GM18867 (cell line): ENCODE measurements around the gene HK2.
"Not testable (repeated sequence)": the region's sequence is repeated elsewhere in the genome, so short reads cannot be mapped to it uniquely, and the experiment has no call there.

ENCODE experiments used
- ATAC-seq: cut with Tn5 transposase; IDR thresholded peaks from one replicate; pipeline ENCODE4 v1.9.1; 2021; ENCODE audit warnings: mild to moderate bottlenecking, moderate library complexity; ENCODE audit not compliant: unreplicated experiment

HK2 gene

GRCh38 chr2:74893332-74893731 lies 59.4 kb downstream of the HK2 start:
- ATAC-seq: no peak

DNA sequence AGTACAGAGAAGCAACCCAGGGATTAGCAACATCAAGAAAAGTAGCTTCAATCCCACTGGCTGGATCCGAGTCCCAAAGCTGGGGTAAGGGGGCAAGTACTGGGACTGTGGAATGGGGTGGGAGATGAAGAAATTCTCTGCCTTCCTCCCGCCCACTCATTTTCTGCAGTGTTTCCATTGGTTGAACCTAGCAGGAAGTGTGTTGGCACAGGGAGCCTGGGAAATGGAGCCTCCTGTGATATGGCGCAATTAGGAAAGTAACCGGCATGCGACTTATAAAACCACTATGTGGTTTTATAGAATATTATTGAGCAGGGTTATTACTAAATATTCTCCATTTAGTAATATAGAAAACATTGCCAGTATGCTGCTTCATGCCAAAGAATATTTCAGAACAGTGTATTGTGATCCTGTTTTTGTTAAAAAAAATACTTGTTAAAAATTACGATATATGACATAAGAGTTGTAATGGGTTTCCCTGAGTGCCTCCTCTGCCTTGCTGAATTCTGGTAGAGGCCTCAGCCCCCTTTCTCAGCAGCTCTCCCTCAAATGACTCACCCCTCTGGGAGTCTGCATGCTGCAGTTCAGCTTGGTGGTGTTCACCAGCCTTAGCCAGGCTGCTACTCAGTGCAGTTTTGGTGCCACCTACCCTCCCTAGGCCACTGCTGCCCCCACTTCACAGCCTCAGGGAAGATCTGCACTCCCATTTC lies 60.5 kb downstream of the HK2 start:
- ATAC-seq: no peak

DNA sequence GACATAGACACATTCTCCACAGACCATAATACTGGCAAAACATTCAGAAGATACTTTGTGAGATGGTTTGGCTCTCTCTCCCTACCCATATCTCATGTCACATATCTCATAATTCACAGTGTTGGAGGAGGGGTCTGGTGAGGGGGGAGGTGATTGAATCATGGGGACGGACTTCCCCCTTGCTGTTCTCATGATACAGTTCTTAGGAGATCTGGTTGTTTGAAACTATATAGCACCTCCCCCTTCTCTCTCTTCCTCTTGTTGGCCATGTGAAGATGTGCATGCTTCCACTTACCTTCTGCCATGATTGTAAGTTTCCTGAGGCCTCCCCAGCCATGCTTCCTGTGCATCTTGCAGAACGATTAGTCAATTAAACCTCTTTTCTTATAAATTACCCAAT lies 61.1 kb downstream of the HK2 start:
- ATAC-seq: no peak

DNA sequence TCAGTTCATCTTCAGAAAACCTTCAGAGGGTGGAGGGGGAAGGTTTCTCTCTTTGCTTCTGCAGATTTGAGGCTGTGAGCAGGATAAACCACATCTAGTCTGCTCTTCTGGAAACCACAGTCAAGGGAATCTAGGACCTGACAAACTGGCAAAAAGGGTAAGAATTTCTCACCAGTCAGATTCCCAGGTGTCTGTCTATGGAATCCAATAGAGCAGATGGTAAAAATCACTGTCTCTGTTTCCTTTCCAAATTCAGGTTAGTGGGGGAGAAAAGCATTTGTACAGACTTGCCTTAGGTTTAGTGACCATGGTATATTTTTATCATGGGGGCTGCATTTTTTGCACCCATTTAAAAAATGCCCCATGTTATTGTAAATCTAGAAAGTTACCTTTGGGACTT lies 62.3 kb downstream of the HK2 start:
- ATAC-seq: no peak

GRCh38 chr2:74900225-74900624 lies 66.3 kb downstream of the HK2 start:
- not testable (repeated sequence) for ATAC-seq

DNA sequence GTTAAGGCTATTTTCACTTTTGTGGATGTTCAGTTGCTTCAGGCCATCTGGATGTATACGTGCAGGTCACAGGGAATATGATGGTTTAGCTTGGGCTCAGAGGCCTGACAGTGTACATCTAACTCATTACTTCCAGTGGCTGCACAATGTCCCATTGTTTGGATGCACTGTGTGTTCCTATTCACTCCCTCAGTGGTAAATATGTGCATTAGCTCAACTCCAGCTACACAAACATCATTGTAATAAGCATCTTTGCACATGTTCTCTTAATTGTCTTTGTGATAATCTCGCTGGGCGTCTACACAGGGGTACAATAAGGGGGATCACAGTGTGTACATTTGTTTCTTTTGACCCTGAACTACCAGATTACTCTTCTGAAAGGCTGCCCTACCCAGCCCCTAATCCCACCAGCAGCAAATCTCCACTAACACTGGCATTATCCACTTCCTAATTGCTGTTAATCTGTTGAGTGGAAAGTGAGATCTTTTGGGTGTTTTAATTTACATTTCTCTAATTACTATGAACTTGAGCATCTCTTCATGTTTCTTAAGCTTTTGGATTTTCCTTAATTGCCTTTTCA lies 68.4 kb downstream of the HK2 start:
- no peak for ATAC-seq

GRCh38 chr2:74906395-74906794 lies 72.5 kb downstream of the HK2 start:
- ATAC-seq: no peak

GRCh38 chr2:74907560-74907959 lies 73.6 kb downstream of the HK2 start:
- not testable (repeated sequence) for ATAC-seq

DNA sequence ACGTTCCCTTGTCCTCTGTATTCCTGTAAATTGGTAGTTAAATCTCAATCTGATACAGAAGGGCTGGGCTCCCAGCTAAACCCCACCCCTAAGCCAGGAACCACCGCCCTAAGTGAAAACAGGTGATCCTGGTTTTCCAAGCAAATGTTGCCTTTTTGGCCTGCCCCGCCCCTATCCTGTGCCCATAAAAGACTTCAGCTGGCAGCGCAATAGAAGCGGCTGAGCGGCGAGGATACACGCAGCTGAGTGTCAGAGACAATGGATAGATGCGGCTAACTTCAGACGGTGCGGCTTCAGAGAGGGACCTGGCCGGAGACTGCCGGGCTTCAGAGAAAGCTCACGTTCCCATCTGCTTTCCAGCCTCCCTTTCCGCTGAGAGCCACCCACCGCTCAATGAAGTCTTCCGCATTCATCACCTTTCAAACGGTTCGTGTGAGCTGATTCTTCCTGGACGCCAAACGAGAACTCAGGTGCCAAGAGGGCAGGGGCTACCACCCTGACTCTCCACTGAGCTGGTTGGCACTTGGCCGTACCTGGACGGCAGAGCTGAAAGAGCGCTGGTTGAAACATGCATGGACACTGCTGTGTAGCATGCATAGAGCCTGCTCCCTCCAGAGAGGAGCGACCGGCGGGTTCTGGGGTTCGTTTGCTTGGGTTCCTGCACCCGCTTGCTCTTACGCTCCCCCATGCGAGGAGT lies 75.0 kb downstream of the HK2 start:
- no peak for ATAC-seq

DNA sequence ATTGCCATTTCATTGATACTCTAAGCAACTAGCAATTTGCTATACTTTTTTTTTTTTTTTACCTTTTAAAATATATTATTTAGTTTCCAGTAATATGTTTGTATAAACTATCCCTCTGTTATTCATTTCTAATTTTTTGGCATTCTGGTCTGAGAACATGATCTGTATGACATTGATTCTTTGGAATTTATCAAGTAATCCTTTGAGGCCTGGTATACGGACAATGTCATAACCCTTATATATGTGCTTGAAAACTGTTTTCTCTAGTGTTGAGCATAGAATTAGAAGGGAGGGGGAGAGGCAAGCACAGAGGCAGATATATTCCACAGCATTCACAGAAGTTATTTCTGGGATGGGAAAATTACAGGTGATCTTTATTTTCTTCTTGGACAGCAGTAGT lies 76.3 kb downstream of the HK2 start:
- no peak for ATAC-seq

DNA sequence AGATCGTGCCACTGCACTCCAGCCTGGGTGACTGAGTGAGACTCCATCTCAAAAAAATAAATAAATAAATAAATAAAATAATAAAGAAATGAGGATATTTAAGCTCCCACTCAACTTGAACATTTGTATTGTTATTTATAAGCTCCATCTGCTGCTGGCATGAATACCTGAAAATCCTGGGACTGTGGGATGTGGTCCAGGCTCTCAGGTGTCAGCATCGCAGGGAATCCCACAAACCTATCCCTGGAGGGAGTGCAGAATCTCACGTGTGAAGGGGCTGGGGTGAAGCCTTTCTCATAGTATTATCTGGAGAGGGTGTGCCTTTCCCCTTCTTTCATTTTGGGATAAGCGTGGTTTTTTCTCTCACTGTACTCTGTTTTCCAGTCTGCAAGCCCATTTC lies 77.1 kb downstream of the HK2 start:
- no peak for ATAC-seq

DNA sequence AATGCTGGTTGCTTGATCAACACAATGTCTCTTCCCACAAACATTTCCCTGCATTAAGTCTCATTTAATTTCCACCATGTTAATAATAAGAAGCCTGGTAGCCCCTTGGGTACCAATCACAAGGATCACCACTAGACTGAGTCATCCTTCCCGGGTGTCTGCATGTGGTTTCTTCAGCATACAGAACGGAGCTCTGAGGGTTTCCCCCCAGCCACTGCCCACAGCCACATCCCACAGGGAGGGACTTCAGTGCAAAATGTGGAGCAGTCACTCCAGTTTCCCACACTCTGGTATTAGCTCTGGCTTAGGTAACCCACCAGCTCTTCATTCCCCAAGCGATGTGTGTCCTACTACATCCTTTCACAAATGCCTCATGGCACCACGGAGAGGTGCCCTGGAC lies 81.8 kb downstream of the HK2 start:
- no peak for ATAC-seq

DNA sequence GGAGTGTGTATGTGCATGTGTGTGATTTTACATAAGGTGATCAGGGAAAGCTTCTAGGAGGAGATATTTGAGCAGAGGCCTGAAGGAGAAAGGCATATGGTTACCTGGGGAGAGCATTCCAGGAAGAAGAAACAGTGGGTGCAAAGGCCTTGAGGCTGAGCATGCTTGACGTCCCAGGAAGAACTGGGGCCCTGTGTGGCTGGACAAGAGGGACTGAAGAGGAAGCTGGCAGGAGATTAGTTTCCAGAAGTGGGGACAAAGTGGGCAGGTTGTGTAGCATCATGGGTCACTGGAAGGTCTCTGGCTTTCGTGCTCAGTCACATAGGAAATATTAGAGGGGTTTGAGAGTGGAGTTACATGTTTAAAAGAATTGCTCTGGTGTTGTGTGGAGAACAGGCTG lies 82.5 kb downstream of the HK2 start:
- no peak for ATAC-seq

GRCh38 chr2:74917702-74918619 lies 84.0 kb downstream of the HK2 start:
- no peak for ATAC-seq

DNA sequence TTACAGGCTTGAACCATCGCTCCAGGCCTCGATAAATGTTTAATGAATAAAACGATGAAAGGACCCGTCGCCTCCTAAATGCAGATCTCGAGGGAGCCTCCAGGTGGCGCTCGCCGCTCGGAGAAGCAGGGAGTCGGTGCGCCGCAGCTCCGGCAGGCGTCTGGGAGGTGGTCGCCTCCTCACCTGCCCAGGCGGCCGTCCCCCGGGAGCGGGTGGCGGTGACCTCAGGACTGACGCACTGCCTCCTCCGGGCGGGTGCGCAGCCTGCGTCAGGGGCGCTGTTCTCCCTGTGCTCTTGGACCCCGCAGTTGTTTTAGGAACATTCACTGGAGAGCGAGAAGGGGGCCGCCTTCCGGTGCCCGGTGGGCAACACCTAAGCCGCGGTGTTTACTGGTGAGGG lies 85.9 kb downstream of the HK2 start:
- ATAC-seq: no peak

- no peak for ATAC-seq
These were observed 87.4 kb downstream of the HK2 start for GRCh38 chr2:74921236-74921736.

GRCh38 chr2:74922592-74923227 lies 88.8 kb downstream of the HK2 start:
- no peak for ATAC-seq

DNA sequence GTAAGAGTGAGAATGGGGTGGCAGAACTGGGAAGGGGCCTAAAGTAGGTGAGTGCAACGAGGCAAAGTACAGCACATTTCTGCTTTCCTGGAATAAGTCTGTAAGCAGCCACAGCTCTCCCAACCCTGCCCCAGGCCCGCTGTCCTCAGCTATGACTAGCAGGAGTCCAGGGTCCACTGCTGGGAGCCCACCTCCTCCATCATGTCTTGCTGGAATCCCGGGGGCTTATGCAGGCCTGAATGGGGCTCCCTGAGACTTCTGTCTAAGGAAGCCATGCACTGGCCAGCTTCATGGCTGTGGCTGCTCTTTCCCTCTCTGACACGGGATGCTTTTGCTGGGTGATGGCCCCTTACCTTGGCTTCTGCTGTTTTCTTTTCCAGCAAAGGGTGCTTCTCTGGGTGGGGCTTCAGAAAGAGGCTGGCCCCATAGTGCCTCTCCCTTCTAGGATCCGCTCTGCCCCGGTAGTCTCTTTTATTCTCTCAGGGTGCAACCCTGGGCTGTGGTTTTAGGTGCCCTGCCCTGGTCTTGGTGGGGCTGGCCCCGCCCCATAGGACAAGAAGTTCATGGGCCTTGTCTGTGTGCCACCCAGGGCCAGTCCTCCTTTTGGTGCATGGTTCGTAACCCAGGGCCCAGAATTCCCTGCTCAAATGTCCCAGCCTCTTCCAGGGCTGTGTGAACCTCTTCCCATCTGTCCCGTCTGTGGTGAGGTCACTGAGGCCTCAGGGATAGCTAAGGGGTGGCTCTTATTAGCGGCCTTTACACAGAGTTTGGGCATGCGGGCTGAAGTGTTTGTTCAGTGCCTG lies 90.7 kb downstream of the HK2 start:
- ATAC-seq: no peak

GRCh38 chr2:74925361-74925786 lies 91.4 kb downstream of the HK2 start:
- ATAC-seq: no peak

GRCh38 chr2:74927621-74928020 lies 93.7 kb downstream of the HK2 start:
- no peak for ATAC-seq
